ENCODE results near the gene ERMAP. TPM values are rescaled to one million over a fixed set of nuclear protein-coding genes. Genes with fewer than 3 reads are reported as not detected.

The ERMAP gene
- polyA plus RNA-seq, 1 experiment: 24.4 TPM

DNA sequence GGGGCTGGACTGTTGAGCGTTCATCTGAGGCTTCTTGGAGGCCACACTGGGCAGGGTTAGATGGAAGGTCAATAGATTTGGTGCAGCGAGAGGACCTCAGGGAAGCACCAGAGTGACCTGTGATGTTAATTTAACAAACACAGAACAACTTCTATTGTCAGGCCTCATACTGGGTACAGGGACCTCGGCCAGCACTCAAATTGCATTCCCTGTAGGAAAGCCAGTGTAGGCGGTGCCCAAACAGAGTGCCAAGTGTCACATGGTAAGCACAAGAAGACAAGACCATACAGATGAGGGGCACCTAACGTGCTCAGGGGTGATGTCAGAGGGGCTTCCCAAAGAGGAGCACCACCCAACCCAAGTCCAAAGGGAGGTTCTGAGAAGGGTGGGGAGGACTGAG is 30.8 kb upstream of the ERMAP start:
- CTCF ChIA-PET: interaction anchor here (0.5 kb wide), 1 partner anchor 184 kb away, joined by 3 read pairs; no protein-coding TSS in a partner anchor
- no peak for DNase-seq (ENCODE audit: low read depth)
- POLR2A ChIA-PET: no interaction called here
- H3K27me3 ChIP-seq (ENCODE audit: control insufficient read depth, insufficient read depth, low read length): no peaks in the 10 kb centered on the region
- TF ChIP-seq, protein P1, sequence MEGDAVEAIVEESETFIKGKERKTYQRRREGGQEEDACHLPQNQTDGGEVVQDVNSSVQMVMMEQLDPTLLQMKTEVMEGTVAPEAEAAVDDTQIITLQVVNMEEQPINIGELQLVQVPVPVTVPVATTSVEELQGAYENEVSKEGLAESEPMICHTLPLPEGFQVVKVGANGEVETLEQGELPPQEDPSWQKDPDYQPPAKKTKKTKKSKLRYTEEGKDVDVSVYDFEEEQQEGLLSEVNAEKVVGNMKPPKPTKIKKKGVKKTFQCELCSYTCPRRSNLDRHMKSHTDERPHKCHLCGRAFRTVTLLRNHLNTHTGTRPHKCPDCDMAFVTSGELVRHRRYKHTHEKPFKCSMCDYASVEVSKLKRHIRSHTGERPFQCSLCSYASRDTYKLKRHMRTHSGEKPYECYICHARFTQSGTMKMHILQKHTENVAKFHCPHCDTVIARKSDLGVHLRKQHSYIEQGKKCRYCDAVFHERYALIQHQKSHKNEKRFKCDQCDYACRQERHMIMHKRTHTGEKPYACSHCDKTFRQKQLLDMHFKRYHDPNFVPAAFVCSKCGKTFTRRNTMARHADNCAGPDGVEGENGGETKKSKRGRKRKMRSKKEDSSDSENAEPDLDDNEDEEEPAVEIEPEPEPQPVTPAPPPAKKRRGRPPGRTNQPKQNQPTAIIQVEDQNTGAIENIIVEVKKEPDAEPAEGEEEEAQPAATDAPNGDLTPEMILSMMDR (IDR thresholded peaks at IDR 0.05; ENCODE audit: insufficient read depth, low read depth, low read length): no peak
- peaks cover 2% of the 10 kb centered on the region; the same call in 1 of the 2 replicates for H3K36me3 ChIP-seq (ENCODE audit: control insufficient read depth, insufficient read depth, low read length)
- H3K4me3 ChIP-seq (ENCODE audit: low read depth, low read length): no peak overlapping the region

DNA sequence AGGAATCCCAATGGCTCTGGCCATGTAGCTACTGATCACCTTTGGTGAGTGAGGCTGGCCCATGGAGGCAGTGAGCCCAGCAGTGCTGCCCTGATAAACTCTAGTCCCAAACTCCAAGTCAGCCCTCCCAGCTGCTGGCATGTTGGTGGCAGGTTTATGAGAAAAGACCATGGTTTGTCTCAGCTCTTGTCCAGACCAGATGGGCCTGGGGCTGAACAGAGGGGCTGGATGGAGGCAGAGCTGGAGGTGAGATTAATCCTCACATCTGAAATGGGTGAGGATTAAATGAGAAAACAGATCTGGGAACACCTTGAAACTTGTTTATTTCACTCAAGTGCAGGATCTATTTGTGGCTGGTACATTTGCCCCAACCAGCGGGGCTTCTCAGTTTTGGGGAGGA is 28.9 kb upstream of the ERMAP start:
- CTCF ChIA-PET: interaction anchor here (0.8 kb wide), 1 partner anchor 9 kb away, joined by 4 read pairs; no protein-coding TSS in a partner anchor
- no peak for DNase-seq (ENCODE audit: low read depth)
- H3K36me3 ChIP-seq (ENCODE audit: control insufficient read depth, insufficient read depth, low read length): no peaks in the 10 kb centered on the region
- no peak overlapping the region for H3K4me3 ChIP-seq (ENCODE audit: low read depth, low read length)
- POLR2A ChIA-PET: interaction anchor here (0.6 kb wide), 1 partner anchor 1775 kb away, joined by 3 read pairs; no protein-coding TSS in a partner anchor
- no peaks in the 10 kb centered on the region for H3K27me3 ChIP-seq (ENCODE audit: control insufficient read depth, insufficient read depth, low read length)
- TF ChIP-seq, protein P1 (IDR thresholded peaks at IDR 0.05; ENCODE audit: insufficient read depth, low read depth, low read length): no peak

DNA sequence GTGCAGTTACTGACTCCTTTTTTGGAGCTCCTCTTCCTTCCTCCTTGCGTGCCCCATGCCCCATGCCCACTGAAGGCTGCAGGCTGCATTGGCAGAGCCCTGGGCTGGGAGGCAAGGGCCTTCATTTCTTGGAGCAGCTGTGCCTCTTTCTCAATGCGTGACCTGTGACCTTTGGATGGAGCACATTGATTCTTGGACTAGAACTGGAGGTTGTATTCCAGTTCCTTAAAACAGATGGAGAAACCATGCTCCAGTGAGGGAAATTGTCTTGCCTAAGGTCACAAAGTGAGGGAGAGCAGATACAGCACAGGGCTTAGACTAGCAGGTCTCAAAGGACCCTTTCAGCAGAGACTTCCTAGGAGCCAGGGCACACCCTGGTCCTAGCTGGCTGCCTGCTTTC is 23.1 kb upstream of the ERMAP start:
- Histone ChIP-seq H3K36me3 (ENCODE audit: control insufficient read depth, insufficient read depth, low read length) (no peaks in the 10 kb centered on the region), H3K27me3 (ENCODE audit: control insufficient read depth, insufficient read depth, low read length) (no peaks in the 10 kb centered on the region; the same call in 1 of the 2 replicates), H3K4me3 (ENCODE audit: low read depth, low read length) (no peak overlapping the region)
- CTCF ChIA-PET: interaction anchor here (1.0 to 1.2 kb wide), 2 partner anchors 10 to 280 kb away, joined by 3 to 5 read pairs; no protein-coding TSS in a partner anchor
- POLR2A ChIA-PET: no interaction called here
- TF ChIP-seq, protein P1 (IDR thresholded peaks at IDR 0.05; ENCODE audit: insufficient read depth, low read depth, low read length): no peak
- DNase-seq (ENCODE audit: low read depth): no peak

DNA sequence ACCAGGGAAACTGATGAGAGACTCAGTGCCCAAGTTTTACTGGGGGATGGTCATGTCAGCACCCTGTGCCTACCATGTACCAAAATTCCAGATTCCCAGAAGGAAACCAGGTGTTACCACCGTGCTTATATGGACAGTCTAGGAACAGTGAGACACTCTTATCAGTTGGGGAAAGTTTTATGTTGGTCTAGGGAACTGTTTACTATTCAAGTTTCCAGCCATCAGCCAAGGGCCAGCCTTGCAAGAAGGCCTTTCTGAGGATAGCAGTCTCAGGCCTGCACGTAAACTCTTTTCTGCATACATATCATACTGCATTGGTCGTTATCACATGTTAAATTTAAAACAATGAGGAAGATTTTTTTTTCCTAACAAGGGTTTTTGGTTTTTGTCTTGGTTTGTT is 19.5 kb upstream of the ERMAP start:
- CTCF ChIA-PET: no interaction called here

DNA sequence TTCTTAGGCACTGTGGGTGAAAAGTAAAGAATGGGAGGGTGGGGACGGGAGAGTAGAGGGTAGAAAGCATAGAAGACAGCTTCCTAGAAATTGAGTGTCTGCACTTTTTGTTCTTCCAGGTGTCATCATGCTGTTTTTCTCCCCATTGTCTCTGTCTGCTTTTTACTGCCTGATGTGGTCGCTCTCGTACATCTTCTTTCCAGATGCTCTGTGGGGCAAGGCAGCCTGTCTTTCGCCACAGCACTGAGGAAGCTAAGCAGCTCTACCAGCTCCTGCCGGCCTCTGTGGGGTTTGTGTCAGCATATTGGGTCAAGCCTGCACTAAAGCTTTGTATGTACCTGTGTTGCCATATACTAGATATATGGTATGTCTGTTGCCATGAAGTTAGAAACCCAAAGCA is 18.9 kb upstream of the ERMAP start:
- Histone ChIP-seq H3K36me3 (ENCODE audit: control insufficient read depth, insufficient read depth, low read length) (no peaks in the 10 kb centered on the region), H3K4me3 (ENCODE audit: low read depth, low read length) (no peak overlapping the region), H3K27me3 (ENCODE audit: control insufficient read depth, insufficient read depth, low read length) (peaks cover 2% of the 10 kb centered on the region; the same call in 1 of the 2 replicates)
- no peak for DNase-seq (ENCODE audit: low read depth)
- ChIA-PET POLR2A (no interaction called here), CTCF (no interaction called here)
- TF ChIP-seq, protein P1 (IDR thresholded peaks at IDR 0.05; ENCODE audit: insufficient read depth, low read depth, low read length): no peak

More for the DNA sequence above, 19.5 kb upstream of the ERMAP start:
- DNase-seq (ENCODE audit: low read depth): no peak
- peaks cover 2% of the 10 kb centered on the region; the same call in 1 of the 2 replicates for H3K27me3 ChIP-seq (ENCODE audit: control insufficient read depth, insufficient read depth, low read length)
- no peak overlapping the region for H3K4me3 ChIP-seq (ENCODE audit: low read depth, low read length)
- TF ChIP-seq, protein P1 (IDR thresholded peaks at IDR 0.05; ENCODE audit: insufficient read depth, low read depth, low read length): no peak
- no peaks in the 10 kb centered on the region for H3K36me3 ChIP-seq (ENCODE audit: control insufficient read depth, insufficient read depth, low read length)
- POLR2A ChIA-PET: no interaction called here

All from BJ (cell line).